Breast epithelium (tissue), 3 donors: ENCODE data around the gene SMARCD3.

Experiments used
- CTCF ChIP-seq, 3 donors: fragments of 450-650 bp; IDR thresholded peaks; one replicate each; pipeline ENCODE4 v1.5.1; 2016 to 2017; ENCODE audit warnings: antibody characterized with exemption in 3 of 3, mild to moderate bottlenecking in 3 of 3, moderate library complexity in 3 of 3
- POLR2AphosphoS5 ChIP-seq, 3 donors: sonication (generic); formaldehyde crosslinking; IDR thresholded peaks; one replicate each; pipeline ENCODE4 v1.6.1; 2017; ENCODE audit warnings: antibody characterized with exemption in 3 of 3

GRCh38 chr7:151282111-151282510 is 33.6 kb upstream of the SMARCD3 start:
- TF ChIP-seq CTCF (IDR thresholded peaks at IDR 0.05) (no peak), POLR2AphosphoS5 (IDR thresholded peaks at IDR 0.05) (no peak)
